H9 (cell line): ENCODE results near the gene MAPK8IP1. TPM values are rescaled to one million over a fixed set of nuclear protein-coding genes. Genes with fewer than 3 reads are reported as not detected.
A peak's percentile ranks its signal among the peaks of the same experiment; 100 is the strongest.

Source experiments
- DNase-seq: peaks from one replicate; pipeline ENCODE4 v3.0.0-alpha.2; 2017
- H2AFZ ChIP-seq: one replicate; pipeline ENCODE4 v1.6.1; 2013; ENCODE audit warnings: mild to moderate bottlenecking, low read length, control low read depth, moderate library complexity
- H2AK5ac ChIP-seq: 2 replicates; pipeline ENCODE4 v1.6.1; 2013; ENCODE audit warnings: low read length, control low read depth, mixed read lengths; ENCODE audit not compliant: insufficient read length
- H2BK120ac ChIP-seq: one replicate; pipeline ENCODE4 v1.6.1; 2013; ENCODE audit warnings: low read depth, mild to moderate bottlenecking, low read length, control low read depth, inconsistent platforms; ENCODE audit not compliant: poor library complexity, severe bottlenecking
- H2BK12ac ChIP-seq: 2 replicates; pipeline ENCODE4 v1.6.1; 2013; ENCODE audit warnings: low read length, control low read depth, mixed read lengths, low read depth; ENCODE audit not compliant: insufficient read length
- H2BK15ac ChIP-seq: 2 replicates; pipeline ENCODE4 v1.6.1; 2013; ENCODE audit warnings: low read depth, low read length, control low read depth
- H2BK20ac ChIP-seq: one replicate; pipeline ENCODE4 v1.6.1; 2013; ENCODE audit warnings: low read depth, mild to moderate bottlenecking, low read length, control low read depth, inconsistent platforms; ENCODE audit not compliant: poor library complexity, severe bottlenecking
- H2BK5ac ChIP-seq: 2 replicates; pipeline ENCODE4 v1.6.1; 2013; ENCODE audit warnings: low read length, control low read depth, mixed read lengths; ENCODE audit not compliant: insufficient read length
- H3K14ac ChIP-seq: 2 replicates; pipeline ENCODE4 v1.6.1; 2013; ENCODE audit warnings: low read length, control low read depth; ENCODE audit not compliant: insufficient read depth
- H3K18ac ChIP-seq: 2 replicates; pipeline ENCODE4 v1.6.1; 2013; ENCODE audit warnings: low read depth, mild to moderate bottlenecking, mixed read lengths, low read length, control low read depth; ENCODE audit not compliant: insufficient read length
- H3K23ac ChIP-seq: 2 replicates; pipeline ENCODE4 v1.6.1; 2013; ENCODE audit warnings: low read length, control low read depth, mixed read lengths, low read depth; ENCODE audit not compliant: insufficient read length
- H3K23me2 ChIP-seq: 2 replicates; pipeline ENCODE4 v1.6.1; 2013; ENCODE audit warnings: low read depth, mild to moderate bottlenecking, mixed read lengths, low read length, control low read depth; ENCODE audit not compliant: insufficient read length, poor library complexity, severe bottlenecking
- H3K27ac ChIP-seq: 2 replicates; pipeline ENCODE4 v1.5.1; 2013; ENCODE audit warnings: low read length, control low read depth, mixed read lengths, low read depth; ENCODE audit not compliant: insufficient read length
- H3K27me3 ChIP-seq: 2 replicates; pipeline ENCODE4 v1.6.1; 2013; ENCODE audit warnings: low read length, control low read depth, inconsistent platforms; ENCODE audit not compliant: insufficient read depth
- H3K4ac ChIP-seq: 2 replicates; pipeline ENCODE4 v1.6.1; 2013; ENCODE audit warnings: low read depth, mild to moderate bottlenecking, control low read depth, inconsistent platforms, low read length, moderate library complexity
- H3K4me1 ChIP-seq: 2 replicates; pipeline ENCODE4 v1.6.1; 2013; ENCODE audit warnings: low read length, control low read depth, inconsistent platforms; ENCODE audit not compliant: insufficient read depth
- H3K4me2 ChIP-seq: 2 replicates; pipeline ENCODE4 v1.6.1; 2013; ENCODE audit warnings: low read length, control low read depth, mixed read lengths; ENCODE audit not compliant: insufficient read length, insufficient read depth
- H3K56ac ChIP-seq: 2 replicates; pipeline ENCODE4 v1.6.1; 2013; ENCODE audit warnings: low read depth, mild to moderate bottlenecking, mixed read lengths, low read length, control low read depth; ENCODE audit not compliant: insufficient read length
- H3K79me1 ChIP-seq: 2 replicates; pipeline ENCODE4 v1.6.1; 2013; ENCODE audit warnings: low read depth, mild to moderate bottlenecking, moderate library complexity, low read length, control low read depth, inconsistent platforms; ENCODE audit not compliant: insufficient read depth, poor library complexity, severe bottlenecking
- H3K79me2 ChIP-seq: 2 replicates; pipeline ENCODE4 v1.6.1; 2013; ENCODE audit warnings: low read length, control low read depth, inconsistent platforms; ENCODE audit not compliant: insufficient read depth
- H3K9ac ChIP-seq: 2 replicates; pipeline ENCODE4 v1.6.1; 2013; ENCODE audit warnings: low read length, control low read depth, mixed read lengths; ENCODE audit not compliant: insufficient read length; ENCODE audit errors: extremely low read depth
- H3K9me3 ChIP-seq: one replicate; pipeline ENCODE4 v1.6.1; 2013; ENCODE audit warnings: low read depth, low read length, inconsistent platforms; ENCODE audit not compliant: control insufficient read depth
- H3T11ph ChIP-seq: one replicate; pipeline ENCODE4 v1.6.1; 2013; ENCODE audit warnings: mild to moderate bottlenecking, low read length, control low read depth, inconsistent platforms
- H4K20me1 ChIP-seq: one replicate; pipeline ENCODE4 v1.6.1; 2013; ENCODE audit not compliant: control insufficient read depth, insufficient read length, insufficient read depth
- H4K5ac ChIP-seq: 2 replicates; pipeline ENCODE4 v1.6.1; 2013; ENCODE audit warnings: low read depth, mild to moderate bottlenecking, mixed read lengths, low read length, control low read depth; ENCODE audit not compliant: insufficient read length
- H4K8ac ChIP-seq: replicated peaks from 2 replicates; pipeline ENCODE4 v1.6.1; 2013; ENCODE audit warnings: low read length, control low read depth, mixed read lengths, low read depth; ENCODE audit not compliant: insufficient read length
- H4K91ac ChIP-seq: 2 replicates; pipeline ENCODE4 v1.6.1; 2013; ENCODE audit warnings: low read depth, mild to moderate bottlenecking, moderate library complexity, mixed read lengths, low read length, control low read depth; ENCODE audit not compliant: insufficient read length
- H3K27ac Mint-ChIP-seq, 3 experiments: 2 replicates in 2 of 3; 3 replicates in 1 of 3; pipeline ENCODE4 v1.8.0; 2020 to 2021; ENCODE audit warnings: mixed read lengths in 3 of 3, mild to moderate bottlenecking in 1 of 3, moderate library complexity in 1 of 3
- H3K27me3 Mint-ChIP-seq: 2 replicates; pipeline ENCODE4 v1.8.0; 2021; ENCODE audit warnings: low read depth, mild to moderate bottlenecking, moderate library complexity, mixed read lengths
- H3K36me3 Mint-ChIP-seq, 3 experiments: 2 replicates in 2 of 3; 3 replicates in 1 of 3; pipeline ENCODE4 v1.8.0; 2020 to 2021; ENCODE audit warnings: low read depth in 3 of 3, mixed read lengths in 3 of 3; ENCODE audit not compliant: insufficient read depth in 1 of 3
- H3K4me1 Mint-ChIP-seq, 2 experiments: 2 replicates each; pipeline ENCODE4 v1.8.0; 2020; ENCODE audit warnings: mixed read lengths in 2 of 2
- H3K4me3 Mint-ChIP-seq, 2 experiments: 2 replicates in 1 of 2; 3 replicates in 1 of 2; pipeline ENCODE4 v1.8.0; 2020 to 2021; ENCODE audit warnings: mild to moderate bottlenecking in 2 of 2, mixed read lengths in 2 of 2, moderate library complexity in 1 of 2
- H3K9me3 Mint-ChIP-seq, 2 experiments: 2 replicates in 1 of 2; 3 replicates in 1 of 2; pipeline ENCODE4 v1.8.0; 2020; ENCODE audit warnings: mild to moderate bottlenecking in 2 of 2, mixed read lengths in 2 of 2, moderate library complexity in 1 of 2
- CTCF ChIP-seq: fragments of 200-600 bp; sonication (generic); conservative IDR thresholded peaks from 3 replicates; pipeline ENCODE4 v1.8.0; 2021; ENCODE audit warnings: antibody characterized with exemption, mild to moderate bottlenecking
- WGBS: extraction: QIAGEN DNeasy Blood & Tissue Kit; methylation state at CpG from one replicate; pipeline ENCODE4 v1.1.7; 2013; ENCODE audit warnings: missing lambda C conversion rate, low lambda C conversion rate, mixed read lengths; ENCODE audit not compliant: insufficient read length; ENCODE audit errors: extremely low coverage; 5-methylcytosine and 5-hydroxymethylcytosine counted together
- total RNA-seq: library from RNA; stranded (reverse); gene quantifications from 2 replicates; pipeline ENCODE4 v1.2.1, GENCODE V29; 2021

The MAPK8IP1 gene
- total RNA-seq, 1 experiment from 2014 or later, result 30.2 TPM

- Histone ChIP-seq H3K79me1 (no peaks in the 10 kb centered on the region), H3K27ac (no peak within 1 kb of the TSS), H2BK20ac (no peak within 1 kb of the TSS), H4K20me1 (no peaks in the 10 kb centered on the region), H3K18ac (peak within 1 kb of the TSS; percentile 12), H2BK12ac (no peak within 1 kb of the TSS), H3T11ph (no peak within 1 kb of the TSS), H3K4me1 (no peaks in the 10 kb centered on the region), H2BK120ac (no peak within 1 kb of the TSS), H3K14ac (no peak within 1 kb of the TSS), H2AFZ (no peak within 1 kb of the TSS), H3K79me2 (no peaks in the 10 kb centered on the region), H3K23me2 (peaks cover 3% of the 10 kb centered on the region), H3K9ac (peak within 1 kb of the TSS; percentile 49), H3K23ac (no peak within 1 kb of the TSS), H2AK5ac (no peak within 1 kb of the TSS), H2BK15ac (no peak within 1 kb of the TSS), H3K9me3 (no peaks in the 10 kb centered on the region), H3K4ac (no peak within 1 kb of the TSS), H3K56ac (no peak within 1 kb of the TSS), H4K8ac (no peak within 1 kb of the TSS), H3K27me3 (no peaks in the 10 kb centered on the region; the same call in 1 of the 2 replicates), H2BK5ac (no peak within 1 kb of the TSS), H4K91ac (no peak within 1 kb of the TSS), H3K4me2 (peak within 1 kb of the TSS; percentile 89), H4K5ac (no peak within 1 kb of the TSS)
- no peak for TF ChIP-seq CTCF
- Mint-ChIP-seq H3K4me3 (peak within 1 kb of the TSS; percentile 90 to 96), H3K27me3 (no peaks in the 10 kb centered on the region; the same call in 1 of the 2 replicates), H3K4me1 (peaks cover 28 to 37% of the 10 kb centered on the region in 2 experiments), H3K9me3 (no peaks in the 10 kb centered on the region; a peak in 1 of 5 replicates), H3K27ac (peak within 1 kb of the TSS; percentile 98), H3K36me3 (peaks cover 5 to 29% (median 16%) of the 10 kb centered on the region in 3 experiments)
- DNase-seq, result peak; percentile 97
- WGBS, result no CpG with 5 or more reads among the region's 45 CpGs
Measured at GRCh38 chr11:45917623-45918330, 32.3 kb downstream of the MAPK8IP1 start, which contains the start of gene PEX16. TSS of gene PEX16 (minus strand) at chr11:45917877. CDS start at chr11:45917811, 66 bp downstream.
